Neural cell (in vitro differentiated cells): ENCODE results near the gene TRIM37.

ENCODE experiments used
- CTCF ChIP-seq: fragments of 450-650 bp; IDR thresholded peaks from 2 replicates; pipeline ENCODE4 v1.5.1; 2014; ENCODE audit warnings: antibody characterized with exemption, mild to moderate bottlenecking, moderate library complexity; ENCODE audit not compliant: poor library complexity, severe bottlenecking
- EP300 ChIP-seq: fragments of 450-650 bp; conservative IDR thresholded peaks from 2 replicates; pipeline ENCODE4 v1.6.1; 2014; ENCODE audit warnings: antibody characterized with exemption, mild to moderate bottlenecking, moderate library complexity; ENCODE audit not compliant: poor library complexity, severe bottlenecking
- POLR2AphosphoS5 ChIP-seq: IDR thresholded peaks from 2 replicates; pipeline ENCODE4 v1.6.1; 2012
- REST ChIP-seq: IDR thresholded peaks from 2 replicates; pipeline ENCODE4 v1.6.1; 2012; ENCODE audit warnings: borderline replicate concordance
- TAF1 ChIP-seq: IDR thresholded peaks from 2 replicates; pipeline ENCODE4 v1.6.1; 2012; ENCODE audit warnings: low read depth

- TF ChIP-seq EP300: no peak
- TF ChIP-seq POLR2AphosphoS5: no peak
- no peak for TF ChIP-seq CTCF
- TF ChIP-seq TAF1: no peak
- no peak for TF ChIP-seq REST
Observed at GRCh38 chr17:59008737-59009136, 97.9 kb downstream of the TRIM37 start.
